K562 (cell line): Measurements from ENCODE around the gene MLX. TPM values are rescaled to one million over a fixed set of nuclear protein-coding genes. Genes with fewer than 3 reads are reported as not detected.

Source experiments
- ASH1L ChIP-seq: fragments of 450-650 bp; IDR thresholded peaks from 2 replicates; pipeline ENCODE4 v1.6.1; 2018; ENCODE audit warnings: borderline replicate concordance, mild to moderate bottlenecking, low read depth; ENCODE audit not compliant: partially characterized antibody
- CREB5 ChIP-seq: fragments of 250-450 bp; sonication (Bioruptor Pico); IDR thresholded peaks from 2 replicates; pipeline ENCODE4 v1.5.0; 2020; ENCODE audit warnings: mild to moderate bottlenecking
- CREM ChIP-seq: IDR thresholded peaks from 2 replicates; pipeline ENCODE4 v1.6.1; 2014; ENCODE audit warnings: antibody characterized with exemption, low read depth
- DNMT1 ChIP-seq: fragments of 450-650 bp; IDR thresholded peaks from 2 replicates; pipeline ENCODE4 v1.6.1; 2016; ENCODE audit warnings: antibody characterized with exemption, mild to moderate bottlenecking
- FOXJ3 ChIP-seq: sonication (generic); formaldehyde crosslinking; IDR thresholded peaks from 2 replicates; pipeline ENCODE4 v1.4.0; 2020; ENCODE audit warnings: mild to moderate bottlenecking, missing genetic modification reagents
- HDAC1 ChIP-seq, 2 experiments: fragments of 450-650 bp; IDR thresholded peaks; 2 replicates each; pipeline ENCODE4 v1.6.1; 2016 to 2017; ENCODE audit warnings: inconsistent platforms in 1 of 2, mild to moderate bottlenecking in 1 of 2, moderate library complexity in 1 of 2
- MAFG ChIP-seq: fragments of 450-650 bp; conservative IDR thresholded peaks from 2 replicates; pipeline ENCODE4 v1.6.1; 2016; ENCODE audit warnings: missing genetic modification characterization, missing compliant biosample characterization
- NR2C2 ChIP-seq, 2 experiments: fragments of 200-800 bp in 1 of 2; sonication (Bioruptor generic) in 1 of 2; sonication (generic) in 1 of 2; formaldehyde crosslinking in 1 of 2; IDR thresholded peaks; 2 replicates each; pipeline versions ENCODE4 v1.6.1 to v1.8.0; 2016 to 2022; ENCODE audit warnings: mild to moderate bottlenecking in 1 of 2, missing compliant biosample characterization in 1 of 2, missing genetic modification characterization in 1 of 2, missing genetic modification reagents in 1 of 2
- NR2F6 ChIP-seq: fragments of 450-650 bp; formaldehyde crosslinking; IDR thresholded peaks from 2 replicates; pipeline ENCODE4 v1.4.0; 2020; ENCODE audit warnings: mild to moderate bottlenecking
- PCBP2 ChIP-seq: fragments of 200-400 bp; formaldehyde crosslinking; IDR thresholded peaks from 2 replicates; pipeline ENCODE4 v1.6.1; 2018; ENCODE audit warnings: low read length, low read depth, mild to moderate bottlenecking, moderate library complexity; ENCODE audit not compliant: poor library complexity, severe bottlenecking
- PHB ChIP-seq: fragments of 250-450 bp; sonication (Bioruptor Pico); IDR thresholded peaks from 2 replicates; pipeline ENCODE4 v1.5.0; 2021
- RBM22 ChIP-seq: fragments of 200-400 bp; formaldehyde crosslinking; IDR thresholded peaks from 2 replicates; pipeline ENCODE4 v1.6.1; 2018; ENCODE audit warnings: low read length, low read depth; ENCODE audit not compliant: poor library complexity, severe bottlenecking
- RNF219 ChIP-seq: fragments of 250-450 bp; sonication (Bioruptor Pico); IDR thresholded peaks from 2 replicates; pipeline ENCODE4 v1.5.0; 2022; ENCODE audit warnings: mild to moderate bottlenecking
- SETDB1 ChIP-seq: IDR thresholded peaks from one replicate; pipeline ENCODE4 v1.6.1; 2012; ENCODE audit warnings: low read length, control low read depth, inconsistent platforms
- SMAD3 ChIP-seq: fragments of 450-650 bp; formaldehyde crosslinking; conservative IDR thresholded peaks from 2 replicates; pipeline ENCODE4 v1.4.0; 2020; ENCODE audit warnings: mild to moderate bottlenecking
- SMAD4 ChIP-seq: fragments of 250-450 bp; sonication (Bioruptor Pico); conservative IDR thresholded peaks from 2 replicates; pipeline ENCODE4 v1.8.0; 2021; ENCODE audit warnings: inconsistent platforms, mild to moderate bottlenecking, moderate library complexity
- TSHZ1 ChIP-seq: fragments of 250-450 bp; sonication (Bioruptor Pico); IDR thresholded peaks from 2 replicates; pipeline ENCODE4 v1.4.0; 2020; ENCODE audit warnings: mild to moderate bottlenecking, moderate library complexity
- polyA plus RNA-seq, 8 experiments: library from polyadenylated mRNA; depleted of rRNA in 4 of 8; stranded (reverse) in 5 of 8; unstranded in 3 of 8; fragments of >200 nt; fragmentation: Nextera tagmentation in 2 of 8; fragmentation: Illumina TruSeq in 1 of 8; extraction: Ambion mirVana in 2 of 8; extraction: Trizol in 1 of 8; gene quantifications; 2 replicates each; pipeline versions ENCODE4 v1.2.1 to v1.2.3, GENCODE V29; 2011 to 2014; ENCODE audit warnings: inconsistent platforms in 1 of 8, missing spikeins in 1 of 8
- total RNA-seq, 7 experiments: library from RNA; depleted of rRNA in 6 of 7; stranded (reverse); fragments of >200 nt in 6 of 7; fragmentation: Illumina TruSeq in 2 of 7; extraction: Trizol in 2 of 7; gene quantifications; 2 replicates each; pipeline versions ENCODE4 v1.2.1 to v1.2.3, GENCODE V29; 2011 to 2021; ENCODE audit warnings: low replicate concordance in 1 of 7
- TF ChIP-seq, protein P1 (sequence below): fragments of 250-450 bp; sonication (Bioruptor Pico); IDR thresholded peaks from 2 replicates; pipeline ENCODE4 v1.4.0; 2020; ENCODE audit warnings: mild to moderate bottlenecking

MLX gene
- total and polyA plus RNA-seq, 9 of the 15 experiments (the other 6 are each of a cell fraction or from before 2014, with no cell fraction given) = 42.9 to 100 (median 58.9) TPM

GRCh38 chr17:42535155-42536047 lies 31.5 kb upstream of the MLX start (continued):
- TF ChIP-seq TSHZ1 (CRISPR knock-in tag) = peak; percentile 96
- peak; percentile 94 for TF ChIP-seq CREB5 (CRISPR knock-in tag)
- TF ChIP-seq CREM = no peak
- TF ChIP-seq DNMT1 = no peak
- TF ChIP-seq HDAC1 (IDR thresholded peaks at IDR 0.05) = peak in 1 of 2 experiments; percentile 67; a peak in 2 of 4 replicates
- no peak for TF ChIP-seq SETDB1
- no peak for TF ChIP-seq PCBP2
- TF ChIP-seq PHB (CRISPR knock-in tag) = peak; percentile 90; the same call in 1 of the 2 replicates
- TF ChIP-seq RBM22 = no peak
- TF ChIP-seq NR2F6 (CRISPR knock-in tag) = peak; percentile 64; the same call in 1 of the 2 replicates
- TF ChIP-seq, protein P1, sequence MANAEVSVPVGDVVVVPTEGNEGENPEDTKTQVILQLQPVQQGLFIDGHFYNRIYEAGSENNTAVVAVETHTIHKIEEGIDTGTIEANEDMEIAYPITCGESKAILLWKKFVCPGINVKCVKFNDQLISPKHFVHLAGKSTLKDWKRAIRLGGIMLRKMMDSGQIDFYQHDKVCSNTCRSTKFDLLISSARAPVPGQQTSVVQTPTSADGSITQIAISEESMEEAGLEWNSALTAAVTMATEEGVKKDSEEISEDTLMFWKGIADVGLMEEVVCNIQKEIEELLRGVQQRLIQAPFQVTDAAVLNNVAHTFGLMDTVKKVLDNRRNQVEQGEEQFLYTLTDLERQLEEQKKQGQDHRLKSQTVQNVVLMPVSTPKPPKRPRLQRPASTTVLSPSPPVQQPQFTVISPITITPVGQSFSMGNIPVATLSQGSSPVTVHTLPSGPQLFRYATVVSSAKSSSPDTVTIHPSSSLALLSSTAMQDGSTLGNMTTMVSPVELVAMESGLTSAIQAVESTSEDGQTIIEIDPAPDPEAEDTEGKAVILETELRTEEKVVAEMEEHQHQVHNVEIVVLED (CRISPR knock-in tag) = peak; percentile 51
- peak; percentile 99 for TF ChIP-seq SMAD4 (CRISPR knock-in tag)
- no peak for TF ChIP-seq MAFG (tag)
- TF ChIP-seq SMAD3 = peak; percentile 98
- TF ChIP-seq FOXJ3 (CRISPR knock-in tag) = no peak
- TF ChIP-seq RNF219 = peak; percentile 87; the same call in 1 of the 2 replicates
- TF ChIP-seq NR2C2 (CRISPR knock-in tag; IDR thresholded peaks at IDR 0.05) = no peak
- TF ChIP-seq NR2C2 (tag; IDR thresholded peaks at IDR 0.05) = peak; percentile 83
- TF ChIP-seq ASH1L = peak; percentile 59
